Limb (tissue), 2 donors: ENCODE data around the gene RASAL3.

Source experiments
- DNase-seq, 2 donors: peaks; one replicate each; pipeline ENCODE4 v3.0.0-alpha.2; 2016; ENCODE audit errors: extremely low spot score in 2 of 2

RASAL3 gene

DNA sequence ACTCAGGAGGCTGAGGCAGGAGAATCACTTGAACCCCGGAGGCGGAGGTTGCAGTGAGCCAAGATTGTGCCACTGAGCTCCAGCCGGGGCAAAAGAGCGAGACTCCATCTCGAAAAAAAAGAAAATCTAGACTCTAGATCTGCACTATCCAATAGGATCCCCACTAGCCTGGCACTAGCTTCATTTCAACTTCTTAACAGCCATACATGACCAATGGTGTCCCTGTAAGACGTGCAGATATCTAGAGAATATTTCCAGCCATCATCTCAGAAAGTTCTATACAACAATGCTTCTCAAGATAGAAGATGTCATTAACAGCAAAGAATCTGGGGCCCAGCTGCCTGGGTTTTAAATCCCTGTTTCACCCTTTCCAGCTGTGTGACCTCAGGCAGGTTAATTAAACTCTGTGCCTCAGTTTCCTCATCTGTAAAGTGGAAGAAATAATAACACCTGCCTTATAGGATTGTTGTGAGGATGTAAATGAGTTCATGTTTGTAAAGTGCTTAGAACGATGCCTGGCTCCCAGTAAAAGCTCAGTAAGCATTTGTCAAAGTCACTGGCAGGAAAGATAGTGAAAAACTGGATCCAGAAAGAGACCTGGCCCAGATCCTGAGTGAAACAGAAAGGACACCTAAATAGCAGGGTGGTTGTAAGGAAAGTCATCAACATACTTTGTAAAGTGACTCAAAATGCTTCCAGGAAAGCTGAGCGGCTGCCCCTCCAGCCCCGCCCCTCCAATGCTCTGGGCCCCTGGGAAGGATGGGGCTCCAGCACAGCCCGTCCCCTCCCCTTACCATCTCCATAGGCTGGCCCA, 28.1 kb downstream of the RASAL3 start:
- DNase-seq: no peak

DNA sequence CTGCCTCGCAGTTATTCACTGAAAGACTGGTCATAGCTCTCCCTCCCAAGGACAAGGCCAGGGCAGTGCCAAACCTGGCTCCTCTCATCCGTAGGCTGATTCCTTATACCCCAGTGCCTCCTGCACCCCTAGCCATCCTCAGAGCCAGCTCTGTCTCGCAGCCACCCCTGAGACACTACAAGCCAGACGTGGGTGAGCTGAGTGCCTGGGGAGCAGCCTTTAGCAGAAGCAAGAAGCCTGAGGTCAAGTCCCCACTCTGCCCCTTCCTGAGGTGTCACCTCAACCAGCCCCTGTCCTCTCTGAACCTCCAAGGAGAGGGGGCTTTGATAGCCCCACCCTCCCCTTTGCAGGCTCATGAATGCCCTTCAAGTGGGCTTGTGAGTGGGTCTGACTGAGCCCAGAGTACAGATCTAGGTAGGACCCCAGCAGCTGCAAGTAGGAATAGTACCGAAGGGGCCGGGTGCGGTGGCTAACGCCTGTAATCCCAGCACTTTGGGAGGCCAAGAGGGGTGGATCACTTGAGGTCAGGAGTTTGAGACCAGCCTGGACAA, 30.8 kb downstream of the RASAL3 start:
- no peak for DNase-seq

DNA sequence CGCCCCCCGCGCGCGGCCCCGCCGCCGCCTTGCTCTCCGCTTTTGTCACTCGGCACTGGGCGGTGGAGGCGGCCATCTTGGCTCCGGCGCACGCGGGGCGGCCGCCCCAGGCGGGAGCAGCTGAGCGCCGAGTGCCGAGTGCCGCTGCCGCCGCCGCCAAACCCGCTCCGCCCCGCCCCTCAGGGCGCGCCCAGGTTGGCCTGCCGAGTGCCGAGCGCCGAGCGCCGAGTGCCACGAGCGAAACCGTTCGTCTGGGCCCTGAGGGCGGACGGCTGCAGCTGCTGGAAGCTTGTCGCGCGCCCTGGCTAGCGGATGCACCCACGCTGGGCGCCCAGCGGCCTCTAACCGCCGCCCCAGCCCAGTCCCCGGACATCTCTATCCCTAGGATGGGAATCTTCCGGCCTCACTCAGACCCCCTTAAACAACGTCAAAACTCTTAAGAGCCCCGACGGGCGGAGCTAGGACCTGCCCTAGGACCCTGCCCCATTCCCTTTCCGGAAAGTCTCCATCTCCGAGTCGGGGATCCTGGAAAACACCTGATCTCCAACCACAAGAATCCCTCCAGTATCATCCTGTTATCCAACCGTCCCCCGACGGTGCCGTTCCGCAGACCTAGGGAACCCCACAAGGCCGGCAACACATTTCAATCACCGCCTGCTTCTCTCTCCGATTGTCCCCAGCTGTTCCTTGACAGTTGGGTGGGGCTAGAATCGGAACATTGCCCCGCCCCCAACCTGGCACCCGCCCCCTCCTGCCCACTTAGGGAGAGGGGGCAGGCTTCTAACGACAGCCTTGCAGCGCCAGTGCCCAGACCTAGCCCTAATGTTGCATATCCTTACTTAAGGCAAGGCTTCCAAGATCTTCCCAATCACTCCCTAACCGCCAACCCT, 31.5 kb downstream of the RASAL3 start:
- peak; percentile 93 to 96 for DNase-seq

DNA sequence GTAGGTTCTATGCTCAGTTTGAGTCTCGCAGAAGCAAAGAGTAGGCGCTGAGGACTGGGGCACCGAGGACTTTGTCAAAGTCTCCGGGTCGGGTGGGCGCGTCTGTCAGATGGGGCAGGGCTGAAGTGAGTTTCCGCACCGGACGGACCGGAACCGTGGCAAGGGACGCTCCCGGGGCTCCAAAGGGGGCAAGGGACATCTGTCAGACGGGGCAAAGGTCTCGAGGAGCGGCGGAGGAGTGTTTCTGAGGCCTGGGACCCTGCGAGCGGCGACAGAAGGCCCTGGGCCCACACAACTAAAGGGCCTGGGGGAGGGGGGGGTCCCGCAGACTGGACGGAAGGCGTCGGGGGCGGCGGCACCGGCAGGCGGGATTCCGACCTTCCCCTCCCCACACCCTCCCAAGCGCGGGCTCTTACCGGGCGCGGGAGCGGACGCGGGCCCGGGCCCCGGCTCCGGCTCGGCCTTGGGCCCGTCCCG, 32.3 kb downstream of the RASAL3 start:
- DNase-seq: no peak

DNA sequence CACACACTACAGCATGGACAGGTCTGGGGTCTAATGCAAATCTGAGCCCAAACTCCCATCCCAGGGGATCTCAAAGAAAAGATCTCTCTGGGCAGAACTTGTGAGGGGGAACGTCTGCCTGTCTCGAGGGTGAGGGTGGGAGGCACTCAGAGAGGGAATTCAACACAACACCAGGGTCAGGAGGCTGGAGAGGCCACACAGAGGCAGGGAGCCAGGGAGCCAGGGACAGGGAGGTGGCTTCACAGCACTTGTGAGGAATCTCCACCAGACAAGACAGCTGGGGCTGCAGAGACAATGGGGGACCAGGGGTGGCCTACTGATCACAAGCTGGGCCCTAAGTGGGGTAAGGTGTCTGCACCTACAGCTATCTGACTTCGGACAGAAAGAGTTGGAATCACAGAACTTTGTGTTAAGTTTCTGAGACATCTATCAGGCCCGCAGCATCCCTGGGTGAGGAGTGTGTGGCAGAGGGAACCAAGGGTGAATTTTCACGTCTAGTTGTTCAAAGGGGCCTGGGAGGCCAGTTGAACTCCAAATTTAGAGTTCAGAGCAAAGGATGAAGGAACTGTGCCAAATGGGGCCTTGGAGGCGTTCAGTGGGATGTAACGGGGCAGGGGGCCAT, 32.8 kb downstream of the RASAL3 start:
- no peak for DNase-seq

DNA sequence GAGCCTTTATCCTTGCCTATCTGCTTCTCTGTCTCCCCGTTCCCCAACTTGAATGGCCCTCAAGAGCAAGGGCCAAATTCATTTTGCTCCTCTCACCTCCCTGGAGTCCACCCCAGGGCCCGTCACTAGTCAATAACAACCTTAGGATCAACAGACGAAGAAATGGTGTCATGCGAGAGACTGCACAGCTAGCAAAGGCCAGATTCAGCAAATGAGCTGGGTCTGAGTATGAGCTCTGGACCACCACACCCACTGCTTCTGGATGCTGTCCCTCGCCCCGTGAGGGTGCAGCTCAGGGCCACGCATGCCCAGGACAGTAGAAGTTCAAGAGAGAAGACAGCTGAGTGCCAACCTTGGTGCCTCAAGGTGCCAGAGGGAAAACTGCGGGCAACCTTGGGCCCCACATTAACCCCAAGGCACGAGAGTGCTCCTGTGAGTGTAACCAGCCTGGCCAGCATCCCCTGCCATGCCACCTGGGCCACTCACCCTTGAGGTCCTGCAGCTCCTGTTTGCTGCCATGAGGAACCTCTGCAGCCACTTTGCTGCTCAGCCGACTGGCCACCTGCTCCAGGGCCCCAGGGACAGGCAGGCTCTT, 33.7 kb downstream of the RASAL3 start:
- DNase-seq: no peak

DNA sequence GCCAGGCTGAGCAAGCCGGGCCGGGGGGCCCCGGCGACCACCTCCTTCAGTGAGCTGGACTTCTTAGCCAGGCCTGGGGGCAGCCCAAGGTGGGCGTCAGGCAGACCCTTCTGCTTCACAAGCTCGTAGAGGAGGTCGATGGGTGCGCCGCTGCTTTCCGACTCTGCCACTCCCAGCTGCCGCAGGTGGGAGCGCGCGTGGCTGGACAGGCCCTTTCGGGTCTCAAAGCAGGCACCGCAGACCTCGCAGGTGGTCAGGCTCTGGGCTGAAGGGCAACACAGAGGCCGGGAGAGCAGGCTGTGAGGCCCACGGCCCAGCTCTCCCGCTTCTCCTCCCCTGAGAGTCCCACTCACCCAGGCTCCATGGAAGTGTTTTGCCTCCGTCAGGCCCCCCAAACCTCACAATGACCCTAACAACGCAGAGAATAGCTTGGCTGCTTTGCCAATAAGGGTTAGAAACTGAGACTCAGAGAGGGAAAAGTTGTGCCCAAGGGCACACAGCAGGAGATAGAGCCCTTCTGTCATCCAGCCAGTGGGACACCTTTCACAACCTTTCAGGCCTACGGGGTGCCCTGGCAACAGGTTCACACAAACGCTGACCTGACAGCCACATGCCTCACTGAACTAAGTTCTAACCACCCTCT, 34.4 kb downstream of the RASAL3 start:
- no peak for DNase-seq

DNA sequence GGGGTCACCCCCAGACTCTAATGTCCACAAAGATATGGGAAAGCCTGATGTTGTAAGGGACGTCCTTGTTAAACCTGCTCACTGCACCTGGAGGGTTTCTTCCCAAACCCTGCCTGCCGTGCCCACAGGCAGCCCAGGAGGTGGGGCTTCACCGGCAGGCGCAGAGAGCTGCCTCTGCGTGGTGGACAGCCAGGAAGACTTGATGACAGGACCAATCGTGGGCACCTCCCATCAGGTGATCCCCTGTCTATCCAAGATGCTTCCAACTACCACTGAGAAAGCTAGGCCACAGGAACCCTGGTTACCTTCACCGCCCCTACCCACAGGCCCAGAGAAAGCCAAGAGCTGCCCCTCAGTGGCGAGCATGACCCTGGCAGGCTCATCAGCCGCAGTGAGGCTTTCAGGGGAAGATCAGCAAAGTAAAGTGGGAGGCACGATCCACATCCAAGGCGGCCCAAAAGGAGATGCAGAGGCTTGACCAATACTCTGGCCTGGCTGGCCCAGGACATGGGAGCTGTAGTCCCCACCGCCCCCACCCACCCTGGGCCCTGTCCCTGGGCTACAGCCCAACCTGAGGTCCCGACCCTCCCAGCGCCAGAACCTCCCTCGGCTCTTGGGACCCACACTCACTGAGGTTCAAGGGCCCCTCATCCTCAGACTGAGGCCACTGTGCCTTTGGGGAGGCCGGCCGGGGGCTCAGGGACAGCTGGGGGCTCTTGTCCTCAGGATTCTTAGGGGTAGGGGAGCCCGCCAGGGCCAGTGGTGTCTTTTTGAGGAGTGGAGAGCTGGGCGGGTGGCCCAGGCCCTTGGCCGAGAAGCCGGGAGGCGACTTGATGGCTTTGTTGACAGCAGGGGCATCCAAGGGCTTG, 35.2 kb downstream of the RASAL3 start:
- DNase-seq: no peak

DNA sequence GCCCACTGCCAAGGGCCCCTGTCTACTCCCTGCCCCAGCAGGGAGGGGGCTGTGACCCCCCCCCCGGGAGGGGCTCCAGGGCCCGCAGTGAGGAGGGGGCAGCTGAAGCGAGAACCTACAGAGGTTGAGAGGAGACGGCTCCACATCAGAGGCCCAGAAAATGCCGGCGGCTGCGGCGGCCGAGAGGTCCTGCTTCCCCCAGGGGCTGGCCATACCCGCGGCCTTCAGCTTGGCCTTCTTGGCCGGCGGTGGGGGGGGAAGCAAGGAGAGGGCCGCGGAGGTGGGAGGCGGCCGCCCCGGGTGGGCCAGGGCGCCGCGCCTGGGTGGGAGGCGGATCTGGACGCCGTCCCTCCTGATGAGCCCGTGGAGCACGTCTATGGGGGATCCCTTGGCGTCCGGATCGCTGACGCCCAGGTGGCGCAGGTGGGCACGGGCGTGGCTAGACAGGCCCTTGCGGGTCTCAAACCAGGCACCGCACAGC, 36.3 kb downstream of the RASAL3 start:
- no peak for DNase-seq

DNA sequence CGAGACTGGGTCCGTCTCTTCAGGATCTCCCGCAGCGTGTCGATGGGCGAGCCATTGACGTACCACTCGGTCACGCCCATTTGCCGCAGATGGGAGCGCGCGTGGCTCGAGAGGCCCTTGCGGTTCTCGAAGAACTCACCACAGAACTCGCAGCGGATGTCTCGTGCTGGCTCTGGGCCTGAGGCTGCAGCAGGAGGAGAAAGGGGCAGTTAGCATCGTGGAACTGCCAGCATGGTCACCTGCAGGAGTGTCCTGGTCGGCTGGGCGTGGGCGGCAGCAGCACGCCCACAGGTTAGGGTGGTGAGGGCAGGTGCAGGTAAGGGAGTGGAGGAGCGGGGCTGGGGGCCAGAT, 37.0 kb downstream of the RASAL3 start:
- DNase-seq: no peak

DNA sequence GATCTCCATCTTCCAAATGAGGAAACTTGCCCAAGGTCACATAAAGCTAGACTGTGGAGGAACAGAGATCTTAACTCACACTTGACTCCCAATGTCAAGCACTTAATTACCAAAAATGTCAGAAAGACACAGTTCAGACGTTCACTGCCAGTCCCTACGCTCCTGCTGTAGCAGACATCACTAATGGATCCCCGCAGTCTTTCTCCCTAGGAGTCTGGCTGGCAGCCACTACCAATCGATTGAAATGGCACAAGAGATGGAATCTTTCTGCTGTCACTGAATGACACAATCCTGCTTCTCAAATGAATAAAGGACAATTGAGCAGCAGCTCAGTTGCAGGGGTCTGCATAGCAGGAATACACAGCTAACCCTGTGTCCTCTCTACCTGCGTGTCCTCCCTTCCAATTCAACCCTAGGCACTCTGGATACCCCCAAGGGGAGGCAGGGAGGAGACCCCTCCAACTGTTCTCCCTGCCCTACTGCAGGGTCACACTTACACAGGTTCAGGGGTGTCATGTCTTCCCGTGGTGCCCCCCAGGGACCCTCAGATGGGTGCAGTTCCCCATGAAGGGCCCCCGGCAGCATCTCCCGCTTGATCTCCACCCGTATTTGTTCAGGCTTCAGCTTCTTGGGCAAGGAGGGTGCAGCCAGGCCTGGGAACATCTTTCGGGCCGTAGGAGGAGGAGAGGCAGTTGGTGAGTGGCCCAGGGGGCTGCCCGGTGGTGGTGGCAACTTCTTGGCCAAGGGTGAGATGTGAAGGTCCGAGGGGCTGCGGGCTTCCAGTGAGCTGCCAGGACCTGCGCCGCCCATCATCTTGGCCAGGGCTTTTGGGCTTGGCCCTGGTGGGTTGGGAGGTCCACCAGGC, 37.6 kb downstream of the RASAL3 start:
- no peak for DNase-seq

DNA sequence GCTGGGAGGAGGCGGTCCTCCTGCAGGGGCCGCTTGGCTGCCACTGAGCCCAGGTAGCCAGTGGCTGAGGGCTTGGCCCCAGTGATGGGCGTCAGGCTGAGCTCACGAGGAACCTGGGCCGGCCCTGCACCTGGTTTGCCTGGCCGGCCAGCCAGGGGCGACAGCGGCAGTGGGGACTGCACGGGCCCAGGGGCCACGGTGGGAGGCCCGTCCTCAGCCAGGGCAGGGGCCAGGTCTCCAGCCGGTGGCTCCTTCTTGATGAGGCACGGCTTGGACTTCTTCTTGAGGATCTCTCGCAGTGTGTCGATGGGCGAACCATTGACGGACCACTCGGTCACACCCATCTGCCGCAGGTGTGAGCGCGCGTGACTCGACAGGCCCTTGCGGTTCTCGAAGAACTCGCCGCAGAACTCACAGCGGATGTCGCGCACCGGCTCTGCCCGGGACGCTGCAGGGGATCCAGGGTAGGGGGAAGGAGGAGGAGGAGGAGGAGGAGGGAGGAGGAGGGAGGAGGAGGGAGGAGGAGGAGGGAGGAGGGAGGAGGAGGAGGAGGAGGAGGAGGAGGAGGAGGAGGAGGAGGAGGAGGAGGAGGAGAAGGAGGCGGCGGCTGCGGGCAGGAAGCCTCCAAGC, 38.9 kb downstream of the RASAL3 start:
- no peak for DNase-seq

DNA sequence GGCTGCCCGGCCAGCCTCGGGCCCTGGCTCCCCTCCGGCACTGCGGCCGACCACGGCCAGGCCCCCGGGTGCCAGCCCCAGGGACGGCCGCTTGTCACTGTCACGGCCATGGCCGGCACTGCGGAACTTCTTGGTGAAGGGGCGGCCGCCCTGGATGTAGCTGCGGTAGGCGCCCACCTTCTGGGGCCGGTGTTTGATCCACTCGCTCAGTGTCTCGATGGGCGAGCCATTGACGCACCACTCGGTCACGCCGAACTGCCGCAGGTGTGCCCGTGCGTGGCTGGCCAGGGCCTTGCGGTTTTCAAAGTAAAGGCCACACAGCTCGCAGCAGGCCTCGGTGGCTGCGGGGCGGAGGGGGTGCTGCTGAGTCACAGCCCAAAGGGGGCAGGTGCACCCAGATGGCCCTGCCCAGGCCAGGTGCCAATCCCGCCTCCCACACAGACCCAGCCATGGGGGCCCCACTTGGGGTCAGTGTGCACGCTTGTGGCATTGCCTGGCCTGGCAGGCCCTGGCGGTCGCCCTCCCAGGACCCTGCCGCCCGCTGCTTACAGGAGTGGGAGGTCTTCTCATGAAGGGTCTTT, 39.6 kb downstream of the RASAL3 start:
- no peak for DNase-seq

DNA sequence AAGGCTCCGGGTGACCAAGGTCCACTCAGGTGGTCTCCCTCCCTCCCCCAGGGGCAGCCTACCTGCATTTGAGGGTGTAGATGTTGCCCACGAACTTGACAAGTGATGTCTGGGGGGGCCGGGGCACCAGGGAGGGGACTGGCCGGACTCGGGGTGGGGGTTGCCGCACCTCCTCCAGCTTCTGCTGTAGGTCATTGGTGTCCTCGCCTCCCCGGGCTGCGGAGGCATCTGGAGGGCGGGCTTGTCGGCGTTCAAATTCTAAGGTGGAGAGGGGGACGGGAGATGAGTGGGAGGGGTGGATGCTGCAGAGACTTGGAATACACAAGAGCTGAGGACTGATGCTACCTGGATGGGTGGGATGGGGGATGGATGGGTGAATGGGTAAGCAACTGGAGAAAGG, 40.2 kb downstream of the RASAL3 start:
- DNase-seq: no peak

DNA sequence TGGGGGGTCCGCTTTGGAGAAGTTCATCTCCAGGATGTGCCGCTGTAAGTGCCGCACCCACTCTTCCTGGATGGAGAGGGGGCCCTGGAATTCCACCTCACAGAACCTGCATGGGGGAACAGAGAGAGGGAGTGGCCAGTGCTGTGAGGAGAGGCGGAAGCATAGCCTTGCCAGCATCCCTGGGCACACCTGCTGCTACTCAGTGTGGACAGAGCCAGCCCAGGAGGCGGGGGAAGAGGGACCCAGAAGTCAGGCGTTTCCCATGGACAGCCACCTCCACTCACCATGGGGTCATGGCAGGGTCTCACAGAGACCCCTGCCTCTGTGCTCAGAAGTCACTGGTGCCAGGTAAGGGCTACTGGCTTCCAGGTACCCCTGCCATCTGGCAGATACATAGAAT, 41.2 kb downstream of the RASAL3 start:
- DNase-seq: no peak

DNA sequence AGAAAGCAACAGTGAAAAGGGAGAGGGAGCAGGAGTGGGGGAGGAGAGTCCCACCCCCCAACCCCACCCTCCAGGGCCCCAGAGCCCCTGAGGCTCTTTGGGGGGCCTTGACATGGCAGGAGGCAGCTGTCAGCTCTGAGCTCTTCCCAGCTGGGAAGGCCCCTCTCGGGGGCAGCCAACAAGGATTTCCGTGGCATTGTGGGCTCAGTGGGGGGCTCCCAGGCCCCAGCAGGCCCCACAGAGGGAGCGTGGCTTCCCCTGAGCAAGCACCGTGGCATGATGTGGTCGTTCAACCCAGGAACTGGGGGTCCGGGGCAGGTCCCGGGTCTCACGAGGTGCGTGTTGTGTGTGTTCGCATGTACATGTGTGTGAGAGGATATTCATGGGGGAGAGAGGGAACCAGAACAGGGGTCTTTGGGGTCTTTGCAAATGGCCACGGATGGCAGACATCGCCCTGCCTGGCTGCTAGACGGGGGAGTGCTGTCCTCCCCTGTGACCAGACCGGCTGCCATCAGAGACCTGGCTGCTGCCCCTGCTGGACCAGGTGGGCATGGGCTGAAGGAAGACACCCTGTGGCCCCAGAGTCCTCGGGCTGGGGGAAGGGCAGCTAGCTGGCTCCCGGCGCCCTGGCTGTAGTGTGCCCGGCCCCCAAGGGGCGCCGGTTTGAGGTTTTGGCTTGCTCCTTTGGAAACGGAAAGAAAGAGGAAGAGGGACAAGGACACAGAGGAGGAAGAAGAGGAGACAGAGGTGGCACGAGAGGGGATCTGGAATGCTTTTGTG, 41.9 kb downstream of the RASAL3 start:
- no peak for DNase-seq

DNA sequence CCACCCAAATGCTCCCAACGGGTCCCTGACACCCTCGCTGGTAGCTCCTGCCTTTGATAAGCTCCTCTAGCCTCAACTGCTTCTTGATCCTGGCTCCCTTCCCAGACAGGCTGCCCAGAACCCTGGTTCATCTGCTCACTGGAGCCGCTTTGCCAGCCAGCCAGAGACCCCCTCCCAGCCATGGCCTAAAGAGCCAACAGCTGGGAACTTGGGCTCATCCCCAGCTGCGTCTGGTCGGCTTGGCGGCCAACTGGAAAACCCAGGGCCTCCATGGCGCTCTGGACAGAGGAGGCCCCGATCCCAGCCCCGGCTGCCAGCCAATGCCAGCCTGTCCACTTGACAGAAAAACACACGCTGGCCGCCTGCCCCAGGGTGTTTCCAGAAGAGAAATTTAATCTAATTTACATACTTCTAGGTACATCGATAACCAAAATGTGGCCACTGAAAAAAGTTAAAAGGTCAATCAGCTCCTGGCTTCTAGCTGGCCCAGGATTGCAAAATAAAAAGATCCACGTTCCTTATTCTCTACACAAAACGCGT, 42.6 kb downstream of the RASAL3 start:
- peak in 1 of 2 donors; percentile 45 for DNase-seq
